H1 (cell line): ENCODE measurements around the gene ZBTB40. TPM values are rescaled to one million over a fixed set of nuclear protein-coding genes. Genes with fewer than 3 reads are reported as not detected.

Source experiments
- CTCF ChIA-PET: fragments of 300-600 bp; sonication (Branson Sonifier 250); formaldehyde crosslinking; loops from one replicate; lab custom pipeline; 2021; ENCODE audit not compliant: partially characterized antibody; lab: Charles Lee
- POLR2A ChIA-PET: fragments of 300-600 bp; sonication (Branson Sonifier 250); formaldehyde crosslinking; loops from one replicate; lab custom pipeline; 2021; ENCODE audit warnings: inconsistent platforms; ENCODE audit not compliant: partially characterized antibody; lab: Charles Lee
- DNase-seq, 2 experiments: peaks; one replicate each; pipeline versions ENCODE4 v3.0.0 to v3.0.0-alpha.2; 2010 to 2022; ENCODE audit warnings: low spot score in 2 of 2, low read depth in 1 of 2, mixed read lengths in 1 of 2
- FAIRE-seq: peaks from 2 replicates; lab custom pipeline; 2011; peaks lifted over from hg19 to GRCh38; lab: Jason Lieb, UNC
- H2AFZ ChIP-seq: 2 replicates; pipeline ENCODE4 v1.8.1; 2012; ENCODE audit warnings: low read length, inconsistent platforms
- H2AK5ac ChIP-seq: 2 replicates; pipeline ENCODE4 v1.6.1; 2013; ENCODE audit warnings: low read depth, low read length
- H2BK120ac ChIP-seq: replicated peaks from 2 replicates; pipeline ENCODE3; 2013; ENCODE audit warnings: low read depth, low read length, inconsistent platforms
- H2BK12ac ChIP-seq: 2 replicates; pipeline ENCODE4 v1.6.1; 2013; ENCODE audit warnings: low read depth, low read length
- H2BK15ac ChIP-seq: 2 replicates; pipeline ENCODE4 v1.6.1; 2013; ENCODE audit warnings: low read length
- H2BK20ac ChIP-seq: 2 replicates; pipeline ENCODE4 v1.6.1; 2013; ENCODE audit warnings: low read length
- H2BK5ac ChIP-seq: 2 replicates; pipeline ENCODE4 v1.6.1; 2013; ENCODE audit warnings: low read depth, low read length
- H3K14ac ChIP-seq: 2 replicates; pipeline ENCODE4 v1.6.1; 2013; ENCODE audit warnings: inconsistent platforms; ENCODE audit not compliant: insufficient read length
- H3K18ac ChIP-seq: 2 replicates; pipeline ENCODE4 v1.6.1; 2013; ENCODE audit warnings: low read length; ENCODE audit errors: extremely low read depth
- H3K23ac ChIP-seq: 2 replicates; pipeline ENCODE4 v1.6.1; 2013; ENCODE audit warnings: inconsistent platforms; ENCODE audit not compliant: insufficient read length
- H3K23me2 ChIP-seq: 2 replicates; pipeline ENCODE4 v1.6.1; 2013; ENCODE audit warnings: low read depth, low read length
- H3K27ac ChIP-seq: 2 replicates; pipeline ENCODE4 v1.6.1; 2011; ENCODE audit warnings: low read depth, low read length, inconsistent platforms
- H3K27me3 ChIP-seq, 4 experiments: replicated peaks in 1 of 4; 1 replicate in 1 of 4; 2 replicates in 3 of 4; pipeline versions ENCODE4 v1.6.1 to v1.8.1; 2011 to 2013; ENCODE audit warnings: low read length in 3 of 4, mild to moderate bottlenecking in 3 of 4, inconsistent platforms in 2 of 4, mixed read lengths in 2 of 4, moderate library complexity in 1 of 4; ENCODE audit not compliant: control insufficient read depth in 3 of 4, insufficient read depth in 3 of 4; ENCODE audit errors: extremely low read depth in 1 of 4
- H3K36me3 ChIP-seq, 4 experiments: 2 replicates each; pipeline versions ENCODE4 v1.6.1 to v1.8.1; 2011 to 2013; ENCODE audit warnings: mild to moderate bottlenecking in 4 of 4, low read length in 3 of 4, moderate library complexity in 2 of 4, control low read depth in 1 of 4, inconsistent platforms in 1 of 4; ENCODE audit not compliant: insufficient read depth in 4 of 4, control insufficient read depth in 2 of 4
- H3K4ac ChIP-seq: replicated peaks from 2 replicates; pipeline ENCODE3; 2013; ENCODE audit warnings: low read length, low read depth, mixed read lengths, inconsistent platforms; ENCODE audit not compliant: insufficient read length
- H3K4me1 ChIP-seq, 4 experiments: replicated peaks in 1 of 4; 1 replicate in 1 of 4; 2 replicates in 3 of 4; pipeline versions ENCODE4 v1.6.1 to v1.8.1; 2011 to 2013; ENCODE audit warnings: low read length in 3 of 4, inconsistent platforms in 2 of 4, mixed read lengths in 1 of 4; ENCODE audit not compliant: insufficient read depth in 4 of 4, control insufficient read depth in 3 of 4
- H3K4me2 ChIP-seq, 2 experiments: 2 replicates each; pipeline versions ENCODE4 v1.6.1 to v1.8.1; 2011 to 2013; ENCODE audit warnings: low read depth in 2 of 2, low read length in 2 of 2, control low read depth in 1 of 2, inconsistent platforms in 1 of 2, mild to moderate bottlenecking in 1 of 2; ENCODE audit not compliant: insufficient read depth in 1 of 2
- H3K4me3 ChIP-seq, 4 experiments: fragments of 200-600, 300-600 bp in 1 of 4; sonication (generic), shearing (Covaris generic), sonication (Bioruptor Twin) in 1 of 4; 2 replicates each; pipeline versions ENCODE4 v1.5.1 to v1.8.1; 2011 to 2016; ENCODE audit warnings: low read length in 4 of 4, low read depth in 3 of 4, control low read depth in 2 of 4, inconsistent platforms in 2 of 4, mild to moderate bottlenecking in 2 of 4, mixed read lengths in 1 of 4, moderate library complexity in 1 of 4; ENCODE audit not compliant: insufficient read depth in 2 of 4; ENCODE audit errors: extremely low read depth in 1 of 4
- H3K56ac ChIP-seq: replicated peaks from 2 replicates; pipeline ENCODE3; 2013; ENCODE audit warnings: low read depth, mild to moderate bottlenecking, mixed read lengths, low read length, inconsistent platforms; ENCODE audit not compliant: insufficient read length
- H3K79me1 ChIP-seq: 2 replicates; pipeline ENCODE4 v1.6.1; 2013; ENCODE audit warnings: low read depth, low read length, control low read depth
- H3K79me2 ChIP-seq, 2 experiments: 2 replicates each; pipeline versions ENCODE4 v1.6.1 to v1.8.1; 2012 to 2013; ENCODE audit warnings: low read length in 2 of 2, mild to moderate bottlenecking in 2 of 2, inconsistent platforms in 1 of 2; ENCODE audit not compliant: insufficient read depth in 2 of 2, control insufficient read depth in 1 of 2
- H3K9ac ChIP-seq, 4 experiments: replicated peaks in 1 of 4; 1 replicate in 1 of 4; 2 replicates in 3 of 4; pipeline versions ENCODE4 v1.6.1 to v1.8.1; 2011 to 2013; ENCODE audit warnings: low read depth in 3 of 4, low read length in 3 of 4, control low read depth in 2 of 4, mild to moderate bottlenecking in 2 of 4, moderate library complexity in 2 of 4, inconsistent platforms in 1 of 4; ENCODE audit errors: extremely low read depth in 1 of 4
- H3K9me3 ChIP-seq, 2 experiments: 2 replicates each; pipeline versions ENCODE4 v1.6.1 to v1.8.1; 2012 to 2013; ENCODE audit warnings: mild to moderate bottlenecking in 2 of 2, moderate library complexity in 2 of 2, control low read depth in 1 of 2, inconsistent platforms in 1 of 2, low read depth in 1 of 2, low read length in 1 of 2, mixed read lengths in 1 of 2; ENCODE audit not compliant: insufficient read depth in 2 of 2
- H4K20me1 ChIP-seq, 2 experiments: replicated peaks in 1 of 2; 2 replicates each; pipeline versions ENCODE3 to v1.8.1; 2011 to 2013; ENCODE audit warnings: inconsistent platforms in 2 of 2, low read length in 2 of 2, mild to moderate bottlenecking in 1 of 2; ENCODE audit not compliant: insufficient read depth in 2 of 2, control insufficient read depth in 1 of 2
- H4K5ac ChIP-seq: 2 replicates; pipeline ENCODE4 v1.6.1; 2013; ENCODE audit warnings: low read length, low read depth, mixed read lengths, inconsistent platforms; ENCODE audit not compliant: insufficient read length
- H4K8ac ChIP-seq: 2 replicates; pipeline ENCODE4 v1.8.0; 2013; ENCODE audit warnings: mild to moderate bottlenecking, moderate library complexity, low read length, inconsistent platforms; ENCODE audit not compliant: insufficient read depth; ENCODE audit errors: extremely low read depth
- H4K91ac ChIP-seq: replicated peaks from 2 replicates; pipeline ENCODE3; 2013; ENCODE audit warnings: low read length, mixed read lengths, inconsistent platforms; ENCODE audit not compliant: insufficient read length
- ASH2L ChIP-seq: fragments of 200-600, 300-600 bp; sonication (generic); IDR thresholded peaks from one replicate; pipeline ENCODE4 v1.7.1; 2017; ENCODE audit warnings: low read length
- BRCA1 ChIP-seq: IDR thresholded peaks from 2 replicates; pipeline ENCODE4 v1.6.1; 2012; ENCODE audit warnings: low read depth, low read length, improper control_type of control experiment
- CBX8 ChIP-seq: fragments of 300-800, 300-1000 bp; sonication (generic); IDR thresholded peaks from 2 replicates; pipeline ENCODE4 v1.7.1; 2016; ENCODE audit warnings: low read depth, low read length, borderline replicate concordance
- CHD1 ChIP-seq: IDR thresholded peaks from 2 replicates; pipeline ENCODE4 v1.6.1; 2012; ENCODE audit warnings: low read depth, low read length, improper control_type of control experiment
- CREB1 ChIP-seq: IDR thresholded peaks from 2 replicates; pipeline ENCODE4 v1.6.1; 2012; ENCODE audit warnings: inconsistent platforms
- EP300 ChIP-seq, 2 experiments: IDR thresholded peaks; 1 replicate in 1 of 2; 2 replicates in 1 of 2; pipeline ENCODE4 v1.6.1; 2011 to 2012; ENCODE audit warnings: low read depth in 2 of 2, low read length in 2 of 2, mild to moderate bottlenecking in 2 of 2, borderline replicate concordance in 1 of 2, inconsistent platforms in 1 of 2, moderate library complexity in 1 of 2
- GABPA ChIP-seq: IDR thresholded peaks from 2 replicates; pipeline ENCODE4 v1.6.1; 2011; ENCODE audit warnings: mild to moderate bottlenecking, low read length, moderate library complexity, borderline replicate concordance; ENCODE audit not compliant: insufficient read depth
- KDM4A ChIP-seq: IDR thresholded peaks from one replicate; pipeline ENCODE4 v1.7.1; 2012; ENCODE audit warnings: low read depth, mild to moderate bottlenecking, moderate library complexity, low read length, inconsistent platforms; ENCODE audit not compliant: severe bottlenecking
- RNF2 ChIP-seq: fragments of 200-900, 300-1000 bp; sonication (generic); IDR thresholded peaks from 2 replicates; pipeline ENCODE4 v1.7.1; 2016; ENCODE audit warnings: borderline replicate concordance, low read depth, mild to moderate bottlenecking, antibody characterized with exemption, low read length; ENCODE audit not compliant: poor library complexity, severe bottlenecking; ENCODE audit errors: missing control alignments
- SP2 ChIP-seq: IDR thresholded peaks from 2 replicates; pipeline ENCODE4 v1.6.1; 2012; ENCODE audit warnings: mild to moderate bottlenecking, low read length, inconsistent platforms
- SUZ12 ChIP-seq: fragments of 200-600 bp; sonication (generic); IDR thresholded peaks from 2 replicates; pipeline ENCODE4 v1.6.1; 2012; ENCODE audit warnings: mild to moderate bottlenecking, inconsistent platforms, low read length, moderate library complexity, mixed read lengths
- ZNF274 ChIP-seq: IDR thresholded peaks from 2 replicates; pipeline ENCODE4 v1.7.0; 2012; ENCODE audit warnings: low read length, borderline replicate concordance; ENCODE audit errors: extremely low read depth
- WGBS, 2 experiments: shearing (Covaris generic) in 1 of 2; methylation state at CpG; one replicate each; pipeline versions ENCODE4 v1.1.6 to v1.1.7; 2013 to 2015; ENCODE audit warnings: low lambda C conversion rate in 2 of 2, mixed read lengths in 2 of 2, inconsistent platforms in 1 of 2, low coverage in 1 of 2, missing lambda C conversion rate in 1 of 2; ENCODE audit not compliant: insufficient replicate concordance in 2 of 2, insufficient coverage in 1 of 2, insufficient read length in 1 of 2; ENCODE audit errors: extremely low coverage in 1 of 2, missing lambda C conversion rate in 1 of 2; 5-methylcytosine and 5-hydroxymethylcytosine counted together
- polyA plus RNA-seq, 7 experiments: library from polyadenylated mRNA; depleted of rRNA in 3 of 7; stranded (reverse) in 5 of 7; unstranded in 2 of 7; fragments of >200 nt in 5 of 7; fragments of 200-250 nt in 2 of 7; gene quantifications; 1 replicate in 5 of 7; 2 replicates in 1 of 7; 4 replicates in 1 of 7; pipeline versions ENCODE4 v1.2.1 to v1.2.3, GENCODE V29; 2011 to 2013; ENCODE audit warnings: missing spikeins in 2 of 7, mixed read lengths in 2 of 7
- total RNA-seq: library from RNA; stranded (reverse); fragmentation: NEBNext Ultra II Directional; extraction: Animal tissue kit (Norgen Biotek cat#: 25700); gene quantifications from 2 replicates; pipeline ENCODE4 v1.2.1, GENCODE V29; 2021
- TF ChIP-seq, protein P1 (sequence below): IDR thresholded peaks from 2 replicates; pipeline ENCODE4 v1.6.1; 2011; ENCODE audit warnings: low read length, improper control_type of control experiment

The ZBTB40 gene
- total and polyA plus RNA-seq, 2 of the 8 experiments (the other 6 are each of a cell fraction or from before 2014, with no cell fraction given), result 3.1 to 19.3 TPM

DNA sequence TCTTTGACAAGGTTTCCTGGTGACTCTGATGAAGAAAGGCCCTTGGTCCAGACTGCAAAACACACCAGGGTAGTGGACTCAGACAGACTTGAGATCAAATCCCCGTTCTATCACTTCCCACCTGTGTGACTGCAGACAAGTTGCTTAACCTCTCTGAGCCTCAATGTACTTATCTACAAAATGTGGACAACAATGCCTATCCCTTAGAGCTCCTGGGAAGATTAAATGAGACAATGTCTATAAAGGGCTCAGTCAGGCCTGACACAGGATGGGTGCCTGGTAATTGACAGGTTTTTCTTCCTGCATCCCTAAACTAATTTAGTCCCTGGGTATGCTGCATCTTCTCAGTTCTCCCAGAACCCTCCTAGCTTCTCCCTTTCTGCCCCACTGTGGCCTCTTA lies 37.9 kb upstream of the ZBTB40 start:
- H4K8ac ChIP-seq, result no peak overlapping the region
- no peak overlapping the region for H3K4me2 ChIP-seq
- H3K27me3 ChIP-seq, result no peaks in the 10 kb centered on the region
- H2BK120ac ChIP-seq, result no peak overlapping the region
- H2AK5ac ChIP-seq, result no peak overlapping the region
- H2BK5ac ChIP-seq, result no peak overlapping the region
- H2BK12ac ChIP-seq, result 0 out of 2 replicates have a peak overlapping the region, but pooled peaks have one; percentile 79
- no peak overlapping the region for H3K27ac ChIP-seq
- H3K56ac ChIP-seq, result no peak overlapping the region
- 14% methylated on average over 1 of the region's 1 CpG; no CpG with 5 or more reads in 1 of the 2 experiments for WGBS, 2 experiments
- CTCF ChIA-PET, result interaction anchor here (1.1 to 10.8 kb wide), 4 partner anchors 25 to 278 kb away, joined by 3 to 149 read pairs (median 10); no protein-coding TSS in a partner anchor
- H3K9me3 ChIP-seq, result peaks cover 0 to 4% of the 10 kb centered on the region in 2 experiments; a peak in 1 of 4 replicates
- no peak overlapping the region for H4K91ac ChIP-seq
- POLR2A ChIA-PET, result no interaction called here
- no peaks in the 10 kb centered on the region for H3K79me1 ChIP-seq
- no peak for DNase-seq
- no peak overlapping the region for H3K4ac ChIP-seq
- peak overlapping the region; percentile 8; the same call in 1 of the 2 replicates for H2BK20ac ChIP-seq
- no peak overlapping the region for H2AFZ ChIP-seq
- H3K18ac ChIP-seq, result no peak overlapping the region
- no peak for FAIRE-seq
- H3K23ac ChIP-seq, result no peak overlapping the region
- no peak overlapping the region for H3K9ac ChIP-seq
- H3K23me2 ChIP-seq, result peaks cover 3% of the 10 kb centered on the region; the same call in 1 of the 2 replicates
- H3K4me1 ChIP-seq, result peaks cover 3 to 12% (median 5%) of the 10 kb centered on the region in 4 experiments; a peak in 5 of 7 replicates
- no peaks in the 10 kb centered on the region for H3K79me2 ChIP-seq
- H4K5ac ChIP-seq, result no peak overlapping the region
- no peak overlapping the region for H3K14ac ChIP-seq
- no peaks in the 10 kb centered on the region for H3K36me3 ChIP-seq
- no peak overlapping the region for H3K4me3 ChIP-seq
- no peak overlapping the region; the same call in 1 of the 2 replicates for H2BK15ac ChIP-seq
- H4K20me1 ChIP-seq, result no peaks in the 10 kb centered on the region
- TF ChIP-seq SP2 (no peak), CBX8 (no peak), EP300 (IDR thresholded peaks at IDR 0.05; ENCODE audit: borderline replicate concordance in 1 of 2, low read depth in 2 of 2, low read length in 2 of 2) (no peak), RNF2 (no peak), SUZ12 (no peak), ZNF274 (no peak), BRCA1 (no peak), ASH2L (no peak), CHD1 (no peak), KDM4A (no peak), CREB1 (no peak), GABPA (no peak)
- TF ChIP-seq, protein P1, sequence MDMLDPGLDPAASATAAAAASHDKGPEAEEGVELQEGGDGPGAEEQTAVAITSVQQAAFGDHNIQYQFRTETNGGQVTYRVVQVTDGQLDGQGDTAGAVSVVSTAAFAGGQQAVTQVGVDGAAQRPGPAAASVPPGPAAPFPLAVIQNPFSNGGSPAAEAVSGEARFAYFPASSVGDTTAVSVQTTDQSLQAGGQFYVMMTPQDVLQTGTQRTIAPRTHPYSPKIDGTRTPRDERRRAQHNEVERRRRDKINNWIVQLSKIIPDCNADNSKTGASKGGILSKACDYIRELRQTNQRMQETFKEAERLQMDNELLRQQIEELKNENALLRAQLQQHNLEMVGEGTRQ, result no peak
